ENCODE measurements around the gene ZC2HC1C. TPM values are rescaled to one million over a fixed set of nuclear protein-coding genes. Genes with fewer than 3 reads are reported as not detected.
A peak's percentile ranks its signal among the peaks of the same experiment; 100 is the strongest.
"Not testable (repeated sequence)": the region's sequence is repeated elsewhere in the genome, so short reads cannot be mapped to it uniquely, and the experiment has no call there.

Gene ZC2HC1C
- total RNA-seq, 1 experiment from 2014 or later, result 2.1 TPM

GRCh38 chr14:75126679-75127473 lies 57.4 kb downstream of the ZC2HC1C start, which contains the start of gene NEK9:
TSS of gene NEK9 (minus strand) at chr14:75127048. CDS start at chr14:75126921, 127 bp downstream.
- in situ Hi-C loops (cut with HindIII; ENCODE audit: low sequenced_read_pairs), result loop anchor here (25.0 kb wide), 1 partner anchor 185 kb away; no protein-coding TSS in a partner anchor
- DNase-seq (ENCODE audit: low spot score), result peak; percentile 93

- DNase-seq (ENCODE audit: low spot score), result not testable (repeated sequence)
- in situ Hi-C loops (cut with HindIII; ENCODE audit: low sequenced_read_pairs), result loop anchor here (25.0 kb wide), 1 partner anchor 185 kb away; no protein-coding TSS in a partner anchor
Observed at GRCh38 chr14:75127474-75127820, 58.0 kb downstream of the ZC2HC1C start.

GRCh38 chr14:75127903-75128595 lies 58.6 kb downstream of the ZC2HC1C start:
- in situ Hi-C loops (cut with HindIII; ENCODE audit: low sequenced_read_pairs), result loop anchor here (25.0 kb wide), 1 partner anchor 184 kb away; no protein-coding TSS in a partner anchor
- DNase-seq (ENCODE audit: low spot score), result no peak

- no peak for DNase-seq (ENCODE audit: low spot score)
- in situ Hi-C loops (cut with HindIII; ENCODE audit: low sequenced_read_pairs), result loop anchor here (25.0 kb wide), 1 partner anchor 184 kb away; no protein-coding TSS in a partner anchor
Observed at GRCh38 chr14:75128596-75128990, 59.2 kb downstream of the ZC2HC1C start.

Other genes with a start within 250 kb of the ZC2HC1C start
- gene PROX2, start 193.5 kb upstream of the ZC2HC1C start, total RNA-seq (2014; rRNA removed; shearing (Covaris generic)), result not detected in 2 replicates
- gene DLST, start 187.7 kb upstream of the ZC2HC1C start, total RNA-seq (2014; rRNA removed; shearing (Covaris generic)), result 93.5 and 101 TPM in 2 replicates
- 31.0 and 33.7 TPM in 2 replicates for gene RPS6KL1, start 146.4 kb upstream of the ZC2HC1C start, total RNA-seq (2014; rRNA removed; shearing (Covaris generic))
- gene PGF, start 114.0 kb upstream of the ZC2HC1C start, total RNA-seq (2014; rRNA removed; shearing (Covaris generic)), result 1.8 and 3.9 TPM in 2 replicates
- 48.6 and 88.4 TPM in 2 replicates for gene EIF2B2, start 66.7 kb upstream of the ZC2HC1C start, total RNA-seq (2014; rRNA removed; shearing (Covaris generic))
- 11.1 and 21.0 TPM in 2 replicates for gene MLH3, start 18.2 kb upstream of the ZC2HC1C start, total RNA-seq (2014; rRNA removed; shearing (Covaris generic))
- gene ACYP1, start 5.6 kb upstream of the ZC2HC1C start, total RNA-seq (2014; rRNA removed; shearing (Covaris generic)), result 11.9 and 18.7 TPM in 2 replicates
- gene NEK9, start 57.4 kb downstream of the ZC2HC1C start, total RNA-seq (2014; rRNA removed; shearing (Covaris generic)), result 47.9 and 49.3 TPM in 2 replicates
- gene TMED10, start 107.0 kb downstream of the ZC2HC1C start, total RNA-seq (2014; rRNA removed; shearing (Covaris generic)), result 180 and 202 TPM in 2 replicates
- gene FOS, start 209.2 kb downstream of the ZC2HC1C start, total RNA-seq (2014; rRNA removed; shearing (Covaris generic)), result 29.8 and 41.0 TPM in 2 replicates